ENCODE data around the gene SERGEF.

SERGEF gene

DNA sequence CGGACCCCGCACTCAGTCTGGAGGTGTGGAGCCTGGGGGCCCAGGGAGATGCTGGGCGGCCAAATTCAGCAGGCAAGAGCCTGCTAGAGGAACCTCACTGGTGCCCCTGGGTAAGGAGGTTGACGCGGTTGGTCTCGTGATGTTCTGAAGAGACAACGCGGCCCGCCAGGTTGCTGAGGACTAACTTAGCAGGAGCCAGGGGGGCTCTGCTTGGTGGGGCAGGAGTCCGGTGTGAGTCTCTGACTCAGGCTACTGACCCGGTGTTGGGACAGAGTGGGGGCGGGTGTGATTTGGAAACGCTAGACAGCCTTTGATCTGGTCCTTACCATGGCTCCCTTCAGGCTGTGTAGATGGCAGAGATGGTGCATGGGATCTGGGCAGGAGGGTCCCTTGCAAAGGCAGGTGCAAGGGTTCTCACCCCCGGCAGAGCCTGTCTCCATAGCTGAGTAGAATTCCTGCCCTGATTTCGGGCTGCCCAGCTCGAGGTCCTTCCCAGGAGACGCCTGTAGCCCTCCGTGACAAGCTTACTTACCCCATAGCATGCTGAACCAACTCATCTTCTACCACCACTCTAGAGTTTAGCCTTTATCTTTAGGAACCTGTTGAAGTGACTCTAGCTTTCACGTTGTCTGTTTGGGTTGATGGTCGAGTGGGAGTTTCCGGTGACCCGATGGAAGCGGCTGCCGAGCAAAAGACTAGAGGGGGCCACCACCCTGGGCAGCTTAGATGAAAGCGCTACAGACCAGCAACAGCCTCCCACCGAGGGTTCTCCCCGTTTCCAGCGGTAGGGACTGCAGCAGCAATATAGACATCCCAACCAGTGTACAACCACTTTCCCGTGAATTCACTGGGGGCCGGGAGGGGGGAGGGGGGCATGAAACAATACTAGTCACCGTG lies 239.9 kb downstream of the SERGEF start:
- DNase-seq (ENCODE audit: low read depth in 1 of 2, low spot score in 1 of 2), result no peak

DNA sequence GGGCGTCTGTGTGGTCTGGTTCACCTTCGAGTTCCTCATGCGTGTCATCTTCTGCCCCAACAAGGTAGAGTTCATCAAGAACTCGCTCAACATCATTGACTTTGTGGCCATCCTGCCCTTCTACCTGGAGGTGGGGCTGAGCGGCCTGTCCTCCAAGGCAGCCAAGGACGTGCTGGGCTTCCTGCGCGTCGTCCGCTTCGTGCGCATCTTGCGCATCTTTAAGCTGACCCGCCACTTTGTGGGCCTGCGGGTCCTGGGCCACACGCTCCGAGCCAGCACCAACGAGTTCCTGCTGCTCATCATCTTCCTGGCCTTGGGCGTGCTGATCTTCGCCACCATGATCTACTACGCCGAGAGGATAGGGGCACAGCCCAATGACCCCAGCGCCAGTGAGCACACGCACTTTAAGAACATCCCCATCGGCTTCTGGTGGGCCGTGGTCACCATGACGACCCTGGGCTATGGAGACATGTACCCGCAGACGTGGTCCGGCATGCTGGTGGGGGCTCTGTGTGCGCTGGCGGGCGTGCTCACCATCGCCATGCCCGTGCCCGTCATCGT lies 240.9 kb downstream of the SERGEF start:
- DNase-seq (ENCODE audit: low read depth in 1 of 2, low spot score in 1 of 2), result no peak

- DNase-seq (ENCODE audit: low read depth in 1 of 2, low spot score in 1 of 2), result no peak
Observed at GRCh38 chr11:17771415-17771814, 241.4 kb downstream of the SERGEF start.

GRCh38 chr11:17770917-17771316 lies 241.9 kb downstream of the SERGEF start:
- no peak for DNase-seq (ENCODE audit: low read depth in 1 of 2, low spot score in 1 of 2)

GRCh38 chr11:17770048-17770652 lies 242.7 kb downstream of the SERGEF start:
- no peak for DNase-seq (ENCODE audit: low read depth in 1 of 2, low spot score in 1 of 2)

GRCh38 chr11:17769218-17769617 lies 243.6 kb downstream of the SERGEF start:
- no peak for DNase-seq (ENCODE audit: low read depth in 1 of 2, low spot score in 1 of 2)

DNA sequence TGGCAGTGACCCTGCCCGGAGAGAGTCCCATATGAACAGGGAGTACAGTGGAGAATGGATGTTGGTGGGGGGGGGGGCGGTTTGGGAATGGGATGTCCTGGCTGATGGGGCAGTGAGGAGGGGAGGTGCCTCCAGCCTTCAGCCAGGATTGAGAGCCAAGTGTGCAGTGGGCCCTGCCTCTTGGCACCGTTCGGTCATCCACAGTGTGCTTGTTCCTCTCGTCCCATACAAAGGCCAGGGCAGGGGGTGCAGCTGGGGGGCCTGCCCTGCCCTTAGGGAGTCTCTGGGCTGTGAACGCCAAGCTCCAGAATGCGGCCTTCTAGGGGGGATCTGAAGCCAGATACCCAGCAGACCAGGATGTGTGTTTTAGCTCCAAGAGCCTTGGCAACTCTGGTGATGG lies 244.3 kb downstream of the SERGEF start:
- DNase-seq (ENCODE audit: low read depth in 1 of 2, low spot score in 1 of 2), result no peak

- DNase-seq (ENCODE audit: low read depth in 1 of 2, low spot score in 1 of 2), result no peak
Observed at GRCh38 chr11:17767914-17768313, 244.9 kb downstream of the SERGEF start.

GRCh38 chr11:17767301-17767885 lies 245.5 kb downstream of the SERGEF start:
- no peak for DNase-seq (ENCODE audit: low read depth in 1 of 2, low spot score in 1 of 2)

GRCh38 chr11:17766590-17766989 lies 246.3 kb downstream of the SERGEF start:
- no peak for DNase-seq (ENCODE audit: low read depth in 1 of 2, low spot score in 1 of 2)

DNA sequence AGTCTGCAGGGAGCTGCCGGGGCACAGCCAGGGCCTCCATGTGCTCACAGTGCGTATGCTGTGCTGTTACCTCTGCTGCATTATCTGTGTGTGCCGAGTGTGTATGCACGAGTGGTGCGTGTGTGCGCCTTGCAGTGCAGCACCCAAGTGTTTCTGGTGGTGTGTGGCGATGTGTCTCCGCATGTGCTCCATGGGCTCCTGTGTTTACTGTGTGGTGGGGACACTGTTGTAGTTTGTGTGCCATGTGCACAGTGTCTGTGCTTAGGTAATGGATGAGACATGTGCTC lies 246.8 kb downstream of the SERGEF start:
- DNase-seq (ENCODE audit: low read depth in 1 of 2, low spot score in 1 of 2), result no peak

GRCh38 chr11:17765356-17766072 lies 247.3 kb downstream of the SERGEF start:
- no peak for DNase-seq (ENCODE audit: low read depth in 1 of 2, low spot score in 1 of 2)

DNA sequence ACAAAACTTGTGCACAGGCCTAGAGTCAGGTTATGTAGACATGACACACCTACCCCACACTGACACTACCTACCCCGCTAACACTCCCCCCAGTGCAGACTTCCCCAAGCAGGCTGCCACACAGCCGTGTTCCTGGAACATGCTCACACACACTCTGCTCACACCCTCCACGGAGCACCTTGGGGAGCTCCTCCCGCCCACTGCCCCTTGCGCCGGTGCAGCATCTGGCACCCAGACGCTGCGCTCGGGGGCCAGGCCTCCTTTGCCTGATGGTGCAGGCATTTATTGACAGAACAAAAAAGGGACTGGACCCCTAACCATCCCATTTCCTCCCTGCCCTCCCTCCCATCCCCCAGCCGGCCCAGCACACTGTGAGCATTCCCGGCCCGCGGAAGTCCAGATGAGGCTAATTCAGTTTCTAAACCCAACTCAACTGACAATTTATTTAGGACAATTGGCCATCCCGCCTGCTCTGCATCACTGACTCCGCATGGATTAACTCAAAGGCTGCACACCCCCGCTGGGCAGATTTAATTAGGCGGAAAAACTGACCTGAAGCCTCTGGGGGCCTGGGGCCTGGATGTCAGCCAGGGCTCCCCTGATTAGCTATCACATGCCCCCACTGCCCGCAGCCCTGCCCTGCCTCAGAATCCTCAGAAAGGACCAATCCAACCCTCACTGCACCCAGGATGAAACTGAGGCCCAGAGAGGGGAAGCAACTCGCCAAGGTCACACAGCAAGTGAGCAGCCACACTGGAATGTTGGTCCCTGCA lies 248.2 kb downstream of the SERGEF start:
- no peak for DNase-seq (ENCODE audit: low read depth in 1 of 2, low spot score in 1 of 2)

DNA sequence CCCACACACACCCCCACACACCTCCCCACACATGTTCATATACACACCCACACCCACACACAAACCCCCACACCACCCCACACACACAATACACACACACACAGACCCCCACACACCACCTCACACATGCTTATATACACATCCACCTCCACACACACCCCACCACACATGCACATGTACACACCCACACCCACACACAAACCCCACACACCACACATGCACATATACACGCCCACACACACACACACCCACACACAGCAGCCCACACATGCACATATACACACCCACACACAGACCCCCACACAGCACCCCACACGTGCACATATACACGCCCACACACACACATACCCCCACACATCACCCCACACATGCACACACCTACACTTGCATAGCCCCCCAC lies 249.1 kb downstream of the SERGEF start:
- no peak for DNase-seq (ENCODE audit: low read depth in 1 of 2, low spot score in 1 of 2)

DNA sequence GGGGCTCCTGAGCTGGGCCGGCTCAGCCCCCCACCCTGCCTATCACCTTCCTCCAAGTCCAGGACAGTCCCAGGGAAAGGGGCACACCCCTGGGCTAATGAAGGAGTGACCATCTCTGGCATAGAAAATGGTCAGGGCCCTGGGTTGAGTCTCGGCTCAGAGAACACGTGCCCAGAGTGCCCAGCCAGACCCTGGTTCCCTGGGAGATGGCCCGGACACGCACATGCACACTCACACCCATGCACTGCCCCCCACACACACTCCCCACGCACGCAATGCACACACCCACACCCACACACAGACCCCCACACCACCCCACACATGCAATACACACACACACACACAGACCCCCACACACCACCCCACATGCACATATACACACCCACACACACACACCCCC lies 249.6 kb downstream of the SERGEF start:
- DNase-seq (ENCODE audit: low read depth in 1 of 2, low spot score in 1 of 2), result no peak

DNA sequence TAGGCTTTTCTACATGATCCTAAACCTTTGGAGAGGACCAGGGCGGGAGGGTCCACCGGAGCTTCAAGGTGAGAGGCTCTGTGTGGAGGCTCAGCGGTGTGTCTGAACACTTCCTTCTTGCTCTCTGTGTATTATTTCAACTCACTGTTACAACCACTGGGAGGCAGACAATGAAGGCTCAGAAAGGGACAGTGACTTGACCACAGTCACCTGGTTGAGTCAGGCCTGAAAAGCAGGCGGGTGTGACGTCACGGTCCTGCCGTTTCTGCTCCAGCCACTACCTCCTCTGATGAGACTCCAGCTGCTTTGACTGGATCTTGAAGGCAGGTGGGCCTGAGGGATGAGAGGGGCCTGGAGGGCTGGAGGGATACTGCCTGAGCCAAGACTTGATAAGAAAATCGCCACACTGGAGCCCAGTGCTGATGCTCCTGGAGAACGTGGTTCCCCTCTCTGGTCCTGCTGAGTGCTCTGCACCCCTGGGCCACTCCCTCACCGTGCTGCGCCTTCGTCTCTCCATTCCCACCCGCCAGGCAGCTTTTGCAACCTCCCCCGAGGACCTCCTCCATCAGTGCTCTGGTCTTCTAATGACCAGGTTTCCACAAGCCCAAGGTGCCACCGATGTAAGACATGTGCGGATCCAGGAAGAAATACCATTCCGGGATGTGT lies 250.4 kb downstream of the SERGEF start:
- DNase-seq (ENCODE audit: low read depth in 1 of 2, low spot score in 1 of 2), result no peak

GRCh38 chr11:17760102-17761029 lies 252.5 kb downstream of the SERGEF start:
- no peak for DNase-seq (ENCODE audit: low read depth in 1 of 2, low spot score in 1 of 2)

DNA sequence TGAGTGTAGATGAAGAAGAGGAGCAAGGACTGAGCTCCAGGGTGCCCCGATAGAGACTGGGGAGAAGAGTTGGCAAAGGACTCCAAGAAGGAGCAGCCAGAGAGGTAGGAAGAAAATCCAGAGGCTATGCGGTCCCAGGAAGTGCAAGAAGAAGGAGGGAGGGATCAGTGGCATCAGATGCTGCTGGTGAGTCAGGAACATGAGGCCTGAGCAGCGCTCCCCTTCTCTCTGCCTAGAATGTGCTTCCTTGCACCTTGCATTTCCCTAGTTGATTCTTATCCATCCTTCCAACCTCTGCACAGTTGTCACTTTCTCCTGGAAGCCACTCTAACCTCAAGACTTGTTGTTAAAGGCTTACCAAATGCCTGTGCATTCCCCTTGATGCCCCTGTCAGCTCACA lies 257.0 kb downstream of the SERGEF start:
- no peak for DNase-seq (ENCODE audit: low read depth in 1 of 2, low spot score in 1 of 2)

- DNase-seq (ENCODE audit: low read depth in 1 of 2, low spot score in 1 of 2), result no peak
Observed at GRCh38 chr11:17753641-17754040, 259.2 kb downstream of the SERGEF start.
